ENCODE measurements around the gene SGK2.

DNA sequence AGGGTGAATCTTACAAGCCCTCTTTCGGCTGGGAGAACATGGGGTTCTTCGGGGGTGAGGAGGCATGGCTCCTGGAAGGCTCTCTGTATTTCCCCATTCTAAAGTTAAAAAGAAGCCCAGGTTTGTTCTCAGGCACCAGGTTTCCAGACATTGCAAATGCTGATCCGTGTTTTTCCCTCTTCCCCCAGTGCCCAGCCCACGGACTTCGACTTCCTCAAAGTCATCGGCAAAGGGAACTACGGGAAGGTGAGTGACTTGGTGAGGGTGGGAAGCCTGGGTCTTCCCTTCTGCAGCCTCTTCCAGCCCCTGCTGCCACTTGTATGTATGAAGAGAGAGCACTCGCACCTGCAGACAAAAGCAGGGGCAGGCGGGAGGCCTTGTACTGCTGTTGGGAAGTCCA is 8.7 kb downstream of the SGK2 start:
- TF ChIP-seq, protein P1, sequence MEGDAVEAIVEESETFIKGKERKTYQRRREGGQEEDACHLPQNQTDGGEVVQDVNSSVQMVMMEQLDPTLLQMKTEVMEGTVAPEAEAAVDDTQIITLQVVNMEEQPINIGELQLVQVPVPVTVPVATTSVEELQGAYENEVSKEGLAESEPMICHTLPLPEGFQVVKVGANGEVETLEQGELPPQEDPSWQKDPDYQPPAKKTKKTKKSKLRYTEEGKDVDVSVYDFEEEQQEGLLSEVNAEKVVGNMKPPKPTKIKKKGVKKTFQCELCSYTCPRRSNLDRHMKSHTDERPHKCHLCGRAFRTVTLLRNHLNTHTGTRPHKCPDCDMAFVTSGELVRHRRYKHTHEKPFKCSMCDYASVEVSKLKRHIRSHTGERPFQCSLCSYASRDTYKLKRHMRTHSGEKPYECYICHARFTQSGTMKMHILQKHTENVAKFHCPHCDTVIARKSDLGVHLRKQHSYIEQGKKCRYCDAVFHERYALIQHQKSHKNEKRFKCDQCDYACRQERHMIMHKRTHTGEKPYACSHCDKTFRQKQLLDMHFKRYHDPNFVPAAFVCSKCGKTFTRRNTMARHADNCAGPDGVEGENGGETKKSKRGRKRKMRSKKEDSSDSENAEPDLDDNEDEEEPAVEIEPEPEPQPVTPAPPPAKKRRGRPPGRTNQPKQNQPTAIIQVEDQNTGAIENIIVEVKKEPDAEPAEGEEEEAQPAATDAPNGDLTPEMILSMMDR (IDR thresholded peaks at IDR 0.05; ENCODE audit: low read length) = no peak
- TF ChIP-seq EZH2 (optimal IDR thresholded peaks at IDR 0.05; ENCODE audit: low read depth, low read length) = no peak

Data from MM.1S (cell line).